Effector CD8-positive, alpha-beta T cell (primary cell): ENCODE measurements around the gene VAV3.
A peak's percentile ranks its signal among the peaks of the same experiment; 100 is the strongest.
"Not testable (repeated sequence)": the region's sequence is repeated elsewhere in the genome, so short reads cannot be mapped to it uniquely, and the experiment has no call there.

Experiments used
- DNase-seq: peaks from one replicate; lab custom pipeline; 2025; lab: John Stamatoyannopoulos, UW
- total RNA-seq, 4 experiments: gene quantifications; one replicate each; lab custom pipeline; 2026; lab: John Stamatoyannopoulos, UW

Gene VAV3
- 12.6 to 104 (median 86.2) reads per million in 4 experiments for total RNA-seq

DNA sequence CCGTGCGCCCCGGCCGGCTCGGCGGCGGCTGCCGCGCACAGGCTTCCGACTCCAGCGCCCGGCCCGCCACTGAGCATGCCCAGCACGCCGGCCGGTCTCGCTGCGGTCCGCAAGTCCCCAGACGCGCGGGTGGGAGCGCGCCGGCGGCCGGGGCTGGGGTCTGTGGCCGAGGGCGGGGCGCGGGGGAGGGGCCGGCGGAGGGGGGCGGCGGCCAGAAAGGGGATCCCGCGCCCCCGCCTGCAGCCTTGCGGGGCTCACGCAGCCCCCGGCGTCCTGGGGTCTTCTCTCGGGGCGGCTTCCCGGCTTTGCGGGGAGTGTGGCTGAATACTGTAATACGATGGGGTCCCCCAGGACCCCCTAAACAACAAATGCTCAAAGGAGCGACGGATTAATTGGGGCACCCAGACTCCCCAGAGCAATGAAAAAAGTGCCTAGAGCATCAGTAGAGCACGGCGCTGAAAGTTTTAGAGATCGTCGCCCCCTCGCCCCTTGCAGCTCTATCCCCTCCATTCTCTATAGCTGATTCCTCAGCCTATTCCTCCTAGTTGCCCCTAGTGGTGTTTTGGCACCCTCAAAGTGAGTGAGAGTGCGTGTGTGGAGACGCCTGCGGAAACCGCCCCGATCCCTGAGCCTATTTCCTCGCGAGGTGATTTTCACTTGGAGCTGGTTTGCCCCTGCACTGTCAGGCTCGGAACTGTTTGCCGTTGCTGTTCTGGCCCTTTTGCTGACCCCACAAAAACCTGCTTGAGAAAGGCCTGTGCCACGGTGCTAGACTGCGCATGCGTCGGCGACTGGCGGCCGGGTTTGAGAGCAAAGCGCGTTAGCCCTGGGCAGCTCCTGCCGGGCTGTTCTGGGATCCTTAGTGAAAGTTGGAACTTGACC is at the start of gene VAV3:
TSS of gene VAV3 (minus strand) at position 71 of the 882 bp plus-strand sequence. CDS start 311 bp downstream, outside the sequence.
- DNase-seq = peak; percentile 17

DNA sequence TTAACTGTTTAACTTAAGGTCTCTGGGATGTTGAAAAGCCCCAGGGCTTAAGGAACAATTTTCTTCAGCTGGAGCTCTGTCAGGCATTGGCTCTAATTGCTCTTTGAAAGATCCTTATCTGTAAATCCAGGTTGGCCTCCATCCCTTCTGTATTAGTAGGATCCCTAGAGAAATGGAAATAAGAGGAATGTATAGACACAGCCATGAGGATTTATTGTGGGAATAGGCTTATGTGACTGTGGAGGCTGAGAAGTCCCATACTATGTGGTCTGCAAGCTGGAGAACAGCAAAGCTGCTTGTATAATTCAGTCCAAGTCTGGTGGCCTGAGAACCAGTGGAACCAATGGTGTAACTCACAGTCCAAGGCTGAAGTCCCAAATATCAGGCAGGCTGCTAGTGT is 47.6 kb upstream of the VAV3 start:
- DNase-seq = no peak

GRCh38 chr1:108011295-108011694 is 46.3 kb upstream of the VAV3 start:
- no peak for DNase-seq

DNA sequence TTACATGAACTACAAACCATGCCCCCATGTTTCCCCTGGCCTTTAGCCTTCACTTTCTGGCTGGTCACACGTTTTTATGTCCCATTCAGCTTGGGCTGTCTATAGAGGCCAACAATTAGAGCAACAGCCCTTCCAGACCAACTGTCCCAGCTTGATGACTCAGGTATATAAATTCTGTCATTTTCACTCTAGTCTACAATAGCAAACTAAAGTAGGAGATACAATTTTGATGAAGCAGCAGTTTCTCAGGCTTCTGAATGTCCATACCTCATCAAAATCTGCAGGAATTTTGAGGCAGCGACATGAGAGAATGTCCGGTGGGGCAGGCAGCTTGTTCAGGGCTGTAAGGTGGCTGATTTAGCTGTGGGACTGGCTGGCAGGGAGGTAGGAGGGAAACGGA is 45.6 kb upstream of the VAV3 start:
- no peak for DNase-seq

DNA sequence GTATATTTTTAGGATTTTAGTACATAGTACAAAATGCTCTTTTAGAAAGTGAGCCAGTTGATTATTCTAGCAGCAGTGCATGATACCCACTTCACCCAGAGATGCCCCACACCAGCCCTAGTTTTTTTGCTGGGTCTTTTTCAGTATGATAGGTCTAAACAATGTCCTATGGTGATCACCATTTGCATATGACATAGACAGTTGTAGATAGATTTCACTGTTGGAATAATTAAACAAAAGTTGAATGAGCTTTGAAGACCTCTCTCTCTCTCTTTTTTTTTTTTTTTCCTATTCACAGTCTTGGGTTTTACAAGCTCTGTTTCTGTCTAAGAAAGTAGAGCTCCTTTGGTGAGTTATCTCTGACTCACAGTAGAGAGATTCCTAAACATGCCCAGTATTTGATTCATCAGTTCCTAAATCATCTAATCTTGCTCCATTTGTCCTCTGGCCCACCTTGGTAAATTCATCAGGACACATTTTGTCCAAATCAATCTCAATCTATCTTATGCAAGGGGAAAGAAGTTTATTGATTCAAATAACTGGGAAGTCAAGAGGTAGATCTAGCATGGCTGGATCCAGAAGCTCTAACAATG is 44.7 kb upstream of the VAV3 start:
- DNase-seq = no peak

DNA sequence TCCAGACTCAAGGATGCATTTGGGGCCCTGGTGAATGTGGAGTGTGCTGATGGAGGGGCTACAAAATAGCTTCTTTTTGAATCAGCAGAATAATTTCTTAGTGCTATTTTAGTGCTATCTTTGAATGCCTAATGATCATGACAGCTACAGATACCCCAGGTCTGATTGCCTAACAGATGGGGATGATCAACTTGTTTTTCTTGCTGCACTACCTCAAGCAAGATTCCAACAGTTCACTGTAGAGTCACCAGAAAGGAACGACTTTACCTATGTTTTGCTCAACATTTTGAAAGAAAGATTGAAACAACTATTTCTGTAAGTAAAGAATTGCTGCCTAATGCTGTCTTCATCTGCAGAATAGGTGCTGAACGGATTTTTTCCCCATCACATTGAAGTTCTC is 42.6 kb upstream of the VAV3 start:
- no peak for DNase-seq

DNA sequence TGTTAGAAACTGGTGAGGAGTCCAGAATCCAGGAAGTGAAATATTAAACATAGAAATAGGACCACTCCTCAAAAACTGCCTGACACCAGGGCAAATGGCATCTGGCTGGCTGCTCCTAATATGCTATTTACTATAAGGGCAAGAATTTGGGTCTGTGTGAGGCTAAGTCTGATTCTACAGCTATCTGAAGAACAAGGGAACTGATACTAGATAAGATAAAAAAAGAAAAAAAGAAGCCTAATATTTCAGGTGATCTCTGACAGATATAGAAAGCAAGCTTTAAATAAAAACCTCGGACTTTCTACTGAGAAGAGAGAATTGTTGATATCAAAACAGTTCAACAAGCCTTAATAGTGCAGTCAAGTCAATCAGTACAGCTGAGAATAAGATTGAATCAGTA is 42.1 kb upstream of the VAV3 start:
- DNase-seq = no peak

- DNase-seq = not testable (repeated sequence)
Observed at GRCh38 chr1:108004919-108005318, 39.9 kb upstream of the VAV3 start.

DNA sequence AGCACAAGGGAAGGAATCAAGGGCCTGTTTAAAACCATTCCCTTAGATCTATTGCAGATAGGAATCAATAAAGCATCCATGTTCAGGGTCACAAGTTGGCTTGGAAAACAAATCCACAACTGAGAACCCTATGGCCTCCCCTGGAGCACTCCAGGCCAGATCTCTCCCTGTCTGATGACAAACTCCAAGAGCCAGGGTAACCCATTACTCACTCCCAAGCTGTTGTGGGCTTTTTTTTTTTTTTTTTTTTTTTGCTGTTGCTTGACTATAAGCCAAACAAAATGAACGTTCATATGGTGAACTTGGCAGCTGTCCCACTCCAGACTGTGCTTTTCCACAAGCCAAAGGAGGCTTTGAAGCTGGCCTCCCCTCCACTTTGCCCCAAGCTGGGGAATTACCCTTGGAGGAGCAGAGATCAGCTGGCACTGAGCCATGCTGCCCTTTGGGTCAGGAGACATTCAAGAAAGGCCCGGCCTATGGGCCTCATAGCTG is 35.7 kb upstream of the VAV3 start:
- no peak for DNase-seq

DNA sequence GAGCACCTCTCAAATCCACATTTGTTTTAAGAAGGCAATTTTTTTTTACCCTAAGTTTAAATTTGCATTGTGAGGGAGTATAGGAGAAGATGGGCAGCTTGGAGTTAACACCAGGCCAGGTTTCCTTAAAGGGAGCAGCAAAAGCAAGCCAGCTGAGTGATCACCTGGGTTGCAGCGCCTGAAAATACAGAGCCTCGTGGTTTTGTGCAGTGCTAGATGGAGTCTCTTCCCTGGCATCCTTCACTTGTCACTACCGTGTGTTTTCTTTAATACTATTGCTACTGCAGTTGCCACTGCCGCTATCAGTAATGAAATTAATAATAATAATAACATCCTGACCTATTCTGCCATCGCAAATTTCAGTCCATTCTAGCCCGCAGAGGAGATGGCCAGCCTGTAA is 35.2 kb upstream of the VAV3 start:
- no peak for DNase-seq

DNA sequence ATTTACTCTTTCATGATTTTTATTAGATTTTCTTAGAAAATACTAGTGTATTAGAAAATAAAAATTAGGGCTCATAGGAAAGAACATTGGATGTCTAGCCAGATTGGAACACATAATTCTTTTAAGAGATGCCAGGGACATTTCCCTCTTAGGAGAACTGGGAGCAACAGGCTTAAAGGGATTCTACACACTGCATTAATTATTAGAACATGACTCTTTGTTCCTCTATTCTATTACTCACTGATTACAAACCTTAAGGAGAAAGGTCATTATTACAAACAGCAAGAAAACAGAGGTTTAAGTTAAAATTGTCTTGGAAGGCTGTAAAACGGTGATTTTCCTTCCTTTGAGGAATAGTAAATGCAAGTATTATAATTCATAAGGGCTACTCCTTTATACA is 32.9 kb upstream of the VAV3 start:
- DNase-seq = no peak

DNA sequence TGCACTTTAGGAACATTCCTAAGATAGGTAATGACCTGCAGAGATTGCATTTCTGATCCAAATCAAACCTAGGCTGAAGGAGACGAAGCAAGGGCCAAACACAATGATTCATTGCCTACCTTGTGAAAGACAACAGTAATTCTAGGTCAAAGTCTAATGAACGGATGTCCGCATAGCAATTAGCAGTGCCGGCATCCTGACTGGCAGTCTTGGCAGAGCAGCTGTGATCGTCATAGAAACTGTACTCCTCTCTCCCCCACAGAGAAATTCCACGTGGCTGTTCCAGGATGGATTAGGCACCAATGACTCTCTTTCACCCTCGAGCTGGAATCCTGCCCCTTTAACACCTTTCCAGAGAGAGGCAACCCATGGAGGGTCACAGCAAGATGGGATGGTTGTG is 28.9 kb upstream of the VAV3 start:
- DNase-seq = no peak

DNA sequence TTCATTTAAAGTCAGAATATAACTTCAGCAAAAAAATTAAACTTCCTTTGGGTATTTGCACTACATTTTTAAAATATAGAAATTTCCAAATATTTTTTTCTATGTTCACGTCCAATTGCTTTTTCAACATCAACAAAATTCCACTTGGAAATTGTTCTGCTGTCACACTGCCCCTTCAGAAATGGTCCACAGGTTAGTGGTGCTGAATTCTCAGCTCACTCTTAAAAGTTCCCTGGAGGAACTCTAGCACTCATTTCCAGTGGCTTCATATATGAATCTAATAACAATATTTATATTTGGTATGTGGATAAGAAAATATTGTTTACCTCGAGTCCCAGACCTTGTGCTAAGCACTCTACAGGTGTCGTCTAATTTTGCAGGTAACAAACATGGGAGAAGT is 27.4 kb upstream of the VAV3 start:
- DNase-seq = no peak

GRCh38 chr1:107991371-107992066 is 26.5 kb upstream of the VAV3 start:
- DNase-seq = no peak

- no peak for DNase-seq
Observed at GRCh38 chr1:107990606-107991005, 25.6 kb upstream of the VAV3 start.

DNA sequence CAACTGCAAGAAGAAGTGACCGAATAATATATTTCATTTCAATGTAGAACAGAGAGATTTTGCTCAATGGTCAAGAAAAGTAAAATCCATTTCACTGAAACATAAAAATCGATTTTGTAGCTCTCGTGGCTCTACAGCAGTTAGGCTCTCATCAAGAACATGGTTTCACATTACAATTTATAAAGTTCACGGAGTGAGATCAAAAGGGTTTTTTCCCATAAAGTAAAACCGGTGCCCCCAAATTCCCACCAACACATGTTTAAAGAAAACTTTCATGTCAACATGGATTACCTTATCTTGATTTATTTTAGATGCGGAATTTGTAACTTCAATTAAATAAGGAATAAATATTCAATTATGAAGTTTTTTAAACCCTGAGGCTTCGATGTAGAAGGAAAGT is 16.3 kb upstream of the VAV3 start:
- no peak for DNase-seq

DNA sequence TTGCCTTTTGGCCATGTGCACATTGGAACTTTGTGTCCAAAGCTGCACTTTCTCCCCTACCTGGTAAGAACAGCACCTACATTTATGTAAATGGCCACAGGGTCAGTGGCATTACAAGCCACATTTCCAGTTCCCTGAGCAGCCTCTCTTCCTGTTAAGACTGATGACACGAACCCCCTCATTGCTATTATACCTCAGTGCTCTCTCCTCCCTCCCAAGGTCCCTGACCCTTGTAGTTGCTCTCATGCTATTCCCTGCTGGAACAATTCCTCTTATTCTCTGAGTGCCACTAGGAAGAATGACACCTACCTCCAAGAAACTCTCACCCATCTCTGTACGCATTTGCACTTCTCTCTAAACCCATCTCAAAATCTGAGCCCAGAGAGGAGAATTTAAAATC is 14.9 kb upstream of the VAV3 start:
- DNase-seq = no peak

DNA sequence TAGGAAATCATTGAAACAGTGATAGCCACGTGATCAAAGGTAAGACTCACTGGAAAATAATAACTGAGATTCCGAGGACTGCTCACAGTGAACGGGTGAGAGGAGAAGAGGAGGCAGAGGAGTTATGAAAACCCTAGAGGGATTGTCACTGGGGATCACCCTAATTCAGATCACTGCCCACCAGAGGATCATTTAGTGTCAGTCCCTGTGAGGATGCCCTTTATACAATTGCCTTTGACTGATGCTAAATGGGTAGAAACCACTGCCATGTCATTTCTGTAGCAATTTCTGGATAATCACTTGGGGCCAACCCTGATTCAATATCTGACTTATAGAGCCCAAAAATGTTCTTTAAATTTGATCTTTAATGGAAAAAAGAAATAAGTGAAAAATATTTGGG is 14.1 kb upstream of the VAV3 start:
- no peak for DNase-seq

DNA sequence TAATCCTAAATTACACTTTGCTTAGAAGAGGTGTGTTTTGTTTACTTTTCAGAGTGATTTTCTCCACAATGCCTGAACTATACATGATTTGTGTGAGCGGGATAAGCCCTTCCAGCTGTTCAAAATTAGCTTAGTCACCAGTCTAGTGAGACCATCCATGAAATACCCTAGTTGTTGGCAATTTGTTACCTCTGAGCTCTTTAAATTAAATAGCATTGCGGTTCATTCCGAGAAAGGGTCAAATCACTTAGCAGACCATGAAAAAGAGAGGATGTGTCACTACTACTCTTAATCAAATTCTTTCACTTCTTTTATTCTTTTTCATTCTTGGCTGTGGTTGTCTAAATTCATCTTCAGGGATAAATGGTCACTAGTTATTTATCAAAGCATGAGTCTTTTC is 11.9 kb upstream of the VAV3 start:
- no peak for DNase-seq

DNA sequence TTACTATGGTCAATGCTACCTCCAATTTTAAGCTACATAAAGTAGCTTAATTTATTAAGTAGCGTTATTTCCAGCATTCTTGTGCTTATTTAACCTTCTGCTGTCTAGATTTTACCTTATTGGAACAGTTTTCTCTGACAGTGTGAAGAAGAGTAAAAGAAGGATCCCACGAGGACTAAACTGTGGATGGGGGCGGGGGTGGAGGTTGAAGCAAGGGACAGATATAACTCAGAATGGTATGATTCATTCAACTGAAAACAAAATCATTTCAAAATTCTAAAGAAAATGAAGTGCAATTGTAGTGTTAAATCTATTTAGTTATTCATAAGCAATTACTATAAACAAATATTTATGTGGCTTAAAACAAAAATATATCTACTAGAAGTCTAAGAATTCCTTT is 11.5 kb upstream of the VAV3 start:
- DNase-seq = no peak

- no peak for DNase-seq
Observed at GRCh38 chr1:107975851-107976250, 10.9 kb upstream of the VAV3 start.

DNA sequence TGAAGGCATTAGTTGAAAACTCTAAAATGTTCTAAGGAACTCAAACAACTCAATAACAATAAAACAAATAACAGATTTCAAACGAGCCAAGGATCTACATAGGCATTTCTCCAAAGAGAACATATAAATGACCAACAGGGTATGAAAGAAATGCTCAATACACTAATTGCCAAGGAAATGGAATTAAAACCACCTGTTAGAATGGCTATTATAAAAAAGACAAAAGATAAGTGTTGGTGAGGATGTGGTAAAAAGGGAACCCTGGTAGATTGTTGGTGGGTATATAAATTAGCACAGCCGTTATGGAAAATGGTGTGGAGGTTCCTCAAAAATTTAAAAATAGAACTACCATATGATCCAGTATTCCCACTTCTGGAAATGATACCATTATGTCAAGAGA is 9.1 kb upstream of the VAV3 start:
- no peak for DNase-seq
